Measurements from ENCODE around the gene MCF2L2.

Gene MCF2L2

GRCh38 chr3:183277260-183277659, 151.2 kb downstream of the MCF2L2 start:
- Histone ChIP-seq H3K4me3 (ENCODE audit: low read depth in 1 of 2, low read length in 1 of 2) (no peak overlapping the region), H3K4me1 (ENCODE audit: control insufficient read depth in 1 of 2, insufficient read depth in 1 of 2, low read depth in 1 of 2, low read length in 1 of 2) (peaks cover 20 to 28% of the 10 kb centered on the region in 2 experiments), H3K36me3 (no peaks in the 10 kb centered on the region), H3K27me3 (no peaks in the 10 kb centered on the region), H3K27ac (no peak overlapping the region), H3K9me3 (no peaks in the 10 kb centered on the region)
- no peak for TF ChIP-seq CTCF (IDR thresholded peaks at IDR 0.05)

- H3K27ac ChIP-seq, result peak overlapping the region; percentile 65
- H3K9me3 ChIP-seq, result no peaks in the 10 kb centered on the region
- TF ChIP-seq CTCF (IDR thresholded peaks at IDR 0.05), result no peak
- peaks cover 20 to 28% of the 10 kb centered on the region in 2 experiments for H3K4me1 ChIP-seq (ENCODE audit: control insufficient read depth in 1 of 2, insufficient read depth in 1 of 2, low read depth in 1 of 2, low read length in 1 of 2)
- peaks cover 2% of the 10 kb centered on the region for H3K36me3 ChIP-seq
- no peak overlapping the region for H3K4me3 ChIP-seq (ENCODE audit: low read depth in 1 of 2, low read length in 1 of 2)
- no peaks in the 10 kb centered on the region for H3K27me3 ChIP-seq
Measured at GRCh38 chr3:183275937-183276336, 152.5 kb downstream of the MCF2L2 start.

- Histone ChIP-seq H3K27me3 (no peaks in the 10 kb centered on the region), H3K36me3 (peaks cover 7% of the 10 kb centered on the region), H3K4me3 (ENCODE audit: low read depth in 1 of 2, low read length in 1 of 2) (no peak overlapping the region), H3K9me3 (no peaks in the 10 kb centered on the region), H3K27ac (peak overlapping the region; percentile 65), H3K4me1 (ENCODE audit: control insufficient read depth in 1 of 2, insufficient read depth in 1 of 2, low read depth in 1 of 2, low read length in 1 of 2) (peaks cover 20 to 28% of the 10 kb centered on the region in 2 experiments)
- TF ChIP-seq CTCF (IDR thresholded peaks at IDR 0.05), result no peak
Measured at GRCh38 chr3:183275418-183275817, 153.0 kb downstream of the MCF2L2 start.

GRCh38 chr3:183274609-183275008, 153.8 kb downstream of the MCF2L2 start:
- Histone ChIP-seq H3K9me3 (no peaks in the 10 kb centered on the region), H3K4me1 (ENCODE audit: control insufficient read depth in 1 of 2, insufficient read depth in 1 of 2, low read depth in 1 of 2, low read length in 1 of 2) (peaks cover 20 to 28% of the 10 kb centered on the region in 2 experiments), H3K4me3 (ENCODE audit: low read depth in 1 of 2, low read length in 1 of 2) (no peak overlapping the region), H3K27me3 (no peaks in the 10 kb centered on the region), H3K27ac (no peak overlapping the region), H3K36me3 (peaks cover 15% of the 10 kb centered on the region)
- TF ChIP-seq CTCF (IDR thresholded peaks at IDR 0.05), result no peak

GRCh38 chr3:183272791-183273190, 155.6 kb downstream of the MCF2L2 start:
- no peaks in the 10 kb centered on the region for H3K27me3 ChIP-seq
- peak overlapping the region; percentile 48 for H3K27ac ChIP-seq
- no peaks in the 10 kb centered on the region for H3K9me3 ChIP-seq
- no peak for TF ChIP-seq CTCF (IDR thresholded peaks at IDR 0.05)
- H3K36me3 ChIP-seq, result peaks cover 16% of the 10 kb centered on the region
- peaks cover 20 to 28% of the 10 kb centered on the region in 2 experiments for H3K4me1 ChIP-seq (ENCODE audit: control insufficient read depth in 1 of 2, insufficient read depth in 1 of 2, low read depth in 1 of 2, low read length in 1 of 2)
- no peak overlapping the region for H3K4me3 ChIP-seq (ENCODE audit: low read depth in 1 of 2, low read length in 1 of 2)

GRCh38 chr3:183272142-183272541, 156.3 kb downstream of the MCF2L2 start:
- H3K27ac ChIP-seq, result peak overlapping the region; percentile 48
- H3K9me3 ChIP-seq, result no peaks in the 10 kb centered on the region
- H3K27me3 ChIP-seq, result no peaks in the 10 kb centered on the region
- H3K4me1 ChIP-seq (ENCODE audit: control insufficient read depth in 1 of 2, insufficient read depth in 1 of 2, low read depth in 1 of 2, low read length in 1 of 2), result peaks cover 20 to 28% of the 10 kb centered on the region in 2 experiments
- H3K36me3 ChIP-seq, result peaks cover 16% of the 10 kb centered on the region
- TF ChIP-seq CTCF (IDR thresholded peaks at IDR 0.05), result no peak
- no peak overlapping the region for H3K4me3 ChIP-seq (ENCODE audit: low read depth in 1 of 2, low read length in 1 of 2)
